Measurements from ENCODE around the gene TUBA4B.

Gene TUBA4B

DNA sequence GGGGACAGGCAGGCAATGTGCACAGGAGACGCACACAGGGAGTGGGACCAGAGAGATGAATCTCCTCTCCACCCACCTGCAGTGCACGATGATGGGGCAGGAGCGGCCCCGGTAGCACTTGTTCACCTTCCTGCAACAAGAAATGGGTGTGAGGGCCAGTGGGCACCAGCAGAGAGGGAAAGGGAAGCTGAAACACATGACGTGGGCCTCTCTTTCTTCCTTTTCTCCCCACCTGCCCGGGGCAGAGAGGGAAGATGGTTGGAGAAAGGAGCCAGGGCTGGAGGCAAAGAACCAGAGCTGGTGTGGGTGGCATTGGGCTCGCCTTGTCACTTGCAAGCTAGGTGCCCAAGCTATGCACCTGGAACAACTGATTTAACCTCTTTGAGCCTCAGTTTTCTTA lies 38.4 kb downstream of the TUBA4B start:
- no peak overlapping the region for H3K27ac ChIP-seq (ENCODE audit: low read depth in 2 of 2, low read length in 2 of 2)

DNA sequence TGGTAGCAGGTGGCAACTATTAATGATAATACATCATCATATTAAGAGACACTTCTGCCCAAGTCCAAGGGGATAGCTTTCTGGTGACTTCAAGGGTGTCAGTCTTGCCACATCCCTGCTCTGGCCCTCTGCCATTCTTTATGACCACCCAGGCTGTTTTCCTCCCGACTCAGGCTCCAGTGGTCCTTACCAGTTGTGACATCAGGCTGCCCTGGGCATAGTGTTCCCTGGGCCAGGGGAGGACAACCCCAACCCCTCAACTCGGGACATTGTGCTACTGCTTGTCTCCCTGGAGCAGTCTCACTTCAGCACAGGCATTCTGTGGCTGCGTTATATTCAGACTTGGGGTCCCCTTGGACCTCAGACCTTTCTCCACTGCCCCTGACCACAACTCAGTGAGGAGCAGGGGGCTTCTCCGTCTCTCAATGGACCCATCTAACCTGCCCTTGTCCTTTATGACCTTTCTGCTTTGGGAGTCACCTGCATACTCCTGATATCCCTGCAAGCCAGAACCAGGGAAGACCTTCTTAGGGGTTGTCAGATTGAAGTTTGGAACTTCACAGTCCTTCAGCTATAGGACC lies 39.0 kb downstream of the TUBA4B start:
- Histone ChIP-seq H3K4me1 (ENCODE audit: control insufficient read depth in 2 of 2, insufficient read depth in 2 of 2, low read length in 2 of 2) (peaks cover 0 to 5% of the 10 kb centered on the region in 2 donors), H3K9me3 (ENCODE audit: control insufficient read depth in 2 of 2, low read length in 2 of 2) (no peaks in the 10 kb centered on the region), H3K9ac (ENCODE audit: low read depth in 1 of 2, low read length in 2 of 2) (no peak overlapping the region), H3K27me3 (ENCODE audit: control insufficient read depth in 2 of 2, insufficient read depth in 2 of 2, low read length in 2 of 2) (peaks cover 0 to 2% of the 10 kb centered on the region in 2 donors), H3K27ac (ENCODE audit: low read depth in 2 of 2, low read length in 2 of 2) (no peak overlapping the region), H3K4me3 (ENCODE audit: low read length in 2 of 2) (no peak overlapping the region), H3K36me3 (ENCODE audit: control insufficient read depth in 2 of 2, insufficient read depth in 2 of 2, low read length in 2 of 2) (no peaks in the 10 kb centered on the region)

More for the DNA sequence above, 38.4 kb downstream of the TUBA4B start:
- no peaks in the 10 kb centered on the region for H3K36me3 ChIP-seq (ENCODE audit: control insufficient read depth in 2 of 2, insufficient read depth in 2 of 2, low read length in 2 of 2)
- H3K9me3 ChIP-seq (ENCODE audit: control insufficient read depth in 2 of 2, low read length in 2 of 2): no peaks in the 10 kb centered on the region
- peaks cover 0 to 5% of the 10 kb centered on the region in 2 donors for H3K4me1 ChIP-seq (ENCODE audit: control insufficient read depth in 2 of 2, insufficient read depth in 2 of 2, low read length in 2 of 2)
- no peak overlapping the region for H3K4me3 ChIP-seq (ENCODE audit: low read length in 2 of 2)
- H3K9ac ChIP-seq (ENCODE audit: low read depth in 1 of 2, low read length in 2 of 2): no peak overlapping the region
- H3K27me3 ChIP-seq (ENCODE audit: control insufficient read depth in 2 of 2, insufficient read depth in 2 of 2, low read length in 2 of 2): peaks cover 0 to 2% of the 10 kb centered on the region in 2 donors

DNA sequence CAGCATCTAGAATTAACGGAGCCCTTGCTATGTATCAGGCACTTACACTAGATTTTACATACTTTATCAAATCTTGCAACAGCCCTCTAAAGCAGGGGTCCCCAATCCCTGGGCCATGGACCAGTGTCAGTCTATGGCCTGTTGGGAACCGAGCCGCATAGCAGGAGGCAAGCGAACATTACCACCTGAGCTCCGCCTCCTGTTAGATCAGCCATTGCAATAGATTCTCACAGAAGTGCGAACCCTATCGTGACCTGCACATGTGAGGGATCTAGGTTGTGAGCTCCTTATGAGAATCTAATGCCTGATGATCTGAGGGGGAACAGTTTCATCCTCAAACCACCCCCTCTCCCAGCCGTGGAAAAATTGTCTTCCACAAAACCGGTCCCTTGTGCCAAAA lies 39.6 kb downstream of the TUBA4B start:
- Histone ChIP-seq H3K9ac (ENCODE audit: low read depth in 1 of 2, low read length in 2 of 2) (no peak overlapping the region), H3K27me3 (ENCODE audit: control insufficient read depth in 2 of 2, insufficient read depth in 2 of 2, low read length in 2 of 2) (peaks cover 0 to 2% of the 10 kb centered on the region in 2 donors), H3K4me1 (ENCODE audit: control insufficient read depth in 2 of 2, insufficient read depth in 2 of 2, low read length in 2 of 2) (peaks cover 0 to 5% of the 10 kb centered on the region in 2 donors), H3K36me3 (ENCODE audit: control insufficient read depth in 2 of 2, insufficient read depth in 2 of 2, low read length in 2 of 2) (no peaks in the 10 kb centered on the region), H3K9me3 (ENCODE audit: control insufficient read depth in 2 of 2, low read length in 2 of 2) (no peaks in the 10 kb centered on the region), H3K4me3 (ENCODE audit: low read length in 2 of 2) (no peak overlapping the region), H3K27ac (ENCODE audit: low read depth in 2 of 2, low read length in 2 of 2) (no peak overlapping the region)

DNA sequence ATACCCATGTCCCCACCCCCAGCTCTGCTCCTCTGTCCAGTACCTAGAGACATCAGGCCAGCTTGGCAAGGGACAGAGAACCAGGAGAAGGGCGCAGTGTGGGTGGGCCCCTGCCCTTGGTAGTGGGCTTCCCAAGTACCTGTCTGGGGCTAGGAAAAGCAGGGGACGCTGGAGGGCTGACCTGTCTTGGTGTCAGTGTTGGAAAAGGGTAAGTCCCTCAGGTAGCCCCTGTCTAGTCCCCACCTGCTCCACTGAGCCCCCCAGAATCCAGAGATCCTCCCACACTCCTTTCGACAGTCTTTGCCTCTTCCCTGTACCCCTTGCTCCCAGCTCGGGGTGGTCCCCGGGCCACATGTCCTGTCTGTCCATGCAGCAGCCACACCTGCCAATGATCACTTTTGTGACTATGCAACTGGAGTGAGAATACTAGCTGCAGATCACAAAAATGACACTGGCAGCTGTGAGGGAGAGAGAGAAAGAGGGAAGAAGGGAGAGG lies 40.7 kb downstream of the TUBA4B start:
- no peak overlapping the region for H3K9ac ChIP-seq (ENCODE audit: low read depth in 1 of 2, low read length in 2 of 2)
- no peaks in the 10 kb centered on the region for H3K9me3 ChIP-seq (ENCODE audit: control insufficient read depth in 2 of 2, low read length in 2 of 2)
- no peak overlapping the region for H3K27ac ChIP-seq (ENCODE audit: low read depth in 2 of 2, low read length in 2 of 2)
- peaks cover 0 to 4% of the 10 kb centered on the region in 2 donors for H3K27me3 ChIP-seq (ENCODE audit: control insufficient read depth in 2 of 2, insufficient read depth in 2 of 2, low read length in 2 of 2)
- H3K4me3 ChIP-seq (ENCODE audit: low read length in 2 of 2): no peak overlapping the region
- H3K4me1 ChIP-seq (ENCODE audit: control insufficient read depth in 2 of 2, insufficient read depth in 2 of 2, low read length in 2 of 2): peaks cover 0 to 6% of the 10 kb centered on the region in 2 donors
- H3K36me3 ChIP-seq (ENCODE audit: control insufficient read depth in 2 of 2, insufficient read depth in 2 of 2, low read length in 2 of 2): no peaks in the 10 kb centered on the region

DNA sequence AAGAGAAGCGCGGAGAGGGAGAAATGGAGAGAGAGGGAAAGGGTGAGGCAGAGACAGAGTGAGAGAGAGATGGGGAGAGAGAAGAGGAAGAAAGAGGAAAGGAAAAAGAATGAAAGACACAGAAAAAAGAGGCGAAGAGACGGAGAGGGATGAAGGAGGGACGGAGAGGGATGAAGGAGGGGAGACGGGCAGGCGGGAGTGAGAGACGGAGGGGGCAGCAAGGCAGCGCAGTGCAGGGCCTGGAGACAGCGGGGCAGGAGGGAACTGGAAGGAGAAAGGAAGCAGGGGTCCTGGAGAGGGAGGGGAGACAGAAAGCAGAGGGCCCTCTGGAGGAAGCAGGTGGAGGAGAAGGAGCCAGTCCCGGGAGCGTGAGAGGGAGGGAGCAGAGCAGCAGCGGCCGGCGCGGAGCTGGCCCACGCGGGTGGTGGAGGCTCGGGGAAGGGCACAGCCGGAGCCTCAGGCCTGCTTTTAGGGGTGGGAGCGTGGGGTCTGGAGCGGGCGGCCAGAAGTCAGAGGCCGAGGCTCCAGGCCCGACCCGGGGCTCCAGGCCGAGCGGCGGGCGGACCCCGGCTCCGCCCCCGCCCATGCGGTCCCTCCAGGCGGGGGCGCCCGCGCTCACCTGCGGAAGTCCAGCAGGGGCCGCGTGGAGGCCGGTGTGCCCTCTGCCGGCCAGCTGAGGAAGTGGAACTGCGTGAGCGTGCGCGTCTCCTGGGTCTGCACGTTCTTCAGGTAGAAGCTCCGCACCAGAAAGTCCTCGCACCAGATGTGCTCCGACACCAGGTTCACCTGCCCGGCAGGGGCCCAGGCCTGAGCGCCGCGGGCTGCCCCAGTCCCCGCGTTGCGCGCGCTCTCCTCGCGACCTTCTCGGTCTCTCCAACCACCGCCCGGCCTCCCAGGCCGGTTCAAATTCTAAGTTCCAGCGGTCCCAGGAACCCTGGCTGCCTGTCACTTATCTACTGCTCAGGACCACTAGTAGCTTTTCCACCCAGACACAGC lies 41.6 kb downstream of the TUBA4B start:
- Histone ChIP-seq H3K4me3 (ENCODE audit: low read length in 2 of 2) (peak overlapping the region; percentile 70 to 73), H3K27ac (ENCODE audit: low read depth in 2 of 2, low read length in 2 of 2) (peak overlapping the region; percentile 6 to 38), H3K4me1 (ENCODE audit: control insufficient read depth in 2 of 2, insufficient read depth in 2 of 2, low read length in 2 of 2) (peaks cover 0 to 9% of the 10 kb centered on the region in 2 donors), H3K27me3 (ENCODE audit: control insufficient read depth in 2 of 2, insufficient read depth in 2 of 2, low read length in 2 of 2) (peaks cover 0 to 4% of the 10 kb centered on the region in 2 donors), H3K9ac (ENCODE audit: low read depth in 1 of 2, low read length in 2 of 2) (peak overlapping the region; percentile 65 to 82), H3K9me3 (ENCODE audit: control insufficient read depth in 2 of 2, low read length in 2 of 2) (no peaks in the 10 kb centered on the region), H3K36me3 (ENCODE audit: control insufficient read depth in 2 of 2, insufficient read depth in 2 of 2, low read length in 2 of 2) (no peaks in the 10 kb centered on the region)

DNA sequence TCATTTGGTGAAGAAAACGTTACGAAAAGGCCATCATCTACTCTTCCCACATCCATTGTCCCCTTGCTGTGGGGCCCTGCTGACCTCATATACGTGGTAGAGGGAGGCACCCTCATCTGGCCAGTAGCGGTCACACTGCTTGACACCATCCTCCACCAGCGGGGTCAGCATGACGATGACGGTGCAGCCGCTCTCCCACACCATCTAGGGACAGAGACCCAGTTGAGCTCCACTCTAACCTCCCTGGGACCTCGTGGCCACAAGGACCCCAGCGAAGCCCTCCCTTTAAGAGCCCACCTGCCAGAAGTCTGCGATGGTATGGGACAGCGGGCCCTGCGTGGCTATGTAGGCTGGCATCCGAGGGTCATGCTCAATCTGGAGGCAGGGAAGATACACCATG lies 43.1 kb downstream of the TUBA4B start:
- Histone ChIP-seq H3K4me3 (ENCODE audit: low read length in 2 of 2) (no peak overlapping the region), H3K27ac (ENCODE audit: low read depth in 2 of 2, low read length in 2 of 2) (no peak overlapping the region), H3K9ac (ENCODE audit: low read depth in 1 of 2, low read length in 2 of 2) (no peak overlapping the region), H3K4me1 (ENCODE audit: control insufficient read depth in 2 of 2, insufficient read depth in 2 of 2, low read length in 2 of 2) (peaks cover 0 to 9% of the 10 kb centered on the region in 2 donors), H3K36me3 (ENCODE audit: control insufficient read depth in 2 of 2, insufficient read depth in 2 of 2, low read length in 2 of 2) (no peaks in the 10 kb centered on the region), H3K9me3 (ENCODE audit: control insufficient read depth in 2 of 2, low read length in 2 of 2) (no peaks in the 10 kb centered on the region), H3K27me3 (ENCODE audit: control insufficient read depth in 2 of 2, insufficient read depth in 2 of 2, low read length in 2 of 2) (peaks cover 7 to 12% of the 10 kb centered on the region in 2 donors)

DNA sequence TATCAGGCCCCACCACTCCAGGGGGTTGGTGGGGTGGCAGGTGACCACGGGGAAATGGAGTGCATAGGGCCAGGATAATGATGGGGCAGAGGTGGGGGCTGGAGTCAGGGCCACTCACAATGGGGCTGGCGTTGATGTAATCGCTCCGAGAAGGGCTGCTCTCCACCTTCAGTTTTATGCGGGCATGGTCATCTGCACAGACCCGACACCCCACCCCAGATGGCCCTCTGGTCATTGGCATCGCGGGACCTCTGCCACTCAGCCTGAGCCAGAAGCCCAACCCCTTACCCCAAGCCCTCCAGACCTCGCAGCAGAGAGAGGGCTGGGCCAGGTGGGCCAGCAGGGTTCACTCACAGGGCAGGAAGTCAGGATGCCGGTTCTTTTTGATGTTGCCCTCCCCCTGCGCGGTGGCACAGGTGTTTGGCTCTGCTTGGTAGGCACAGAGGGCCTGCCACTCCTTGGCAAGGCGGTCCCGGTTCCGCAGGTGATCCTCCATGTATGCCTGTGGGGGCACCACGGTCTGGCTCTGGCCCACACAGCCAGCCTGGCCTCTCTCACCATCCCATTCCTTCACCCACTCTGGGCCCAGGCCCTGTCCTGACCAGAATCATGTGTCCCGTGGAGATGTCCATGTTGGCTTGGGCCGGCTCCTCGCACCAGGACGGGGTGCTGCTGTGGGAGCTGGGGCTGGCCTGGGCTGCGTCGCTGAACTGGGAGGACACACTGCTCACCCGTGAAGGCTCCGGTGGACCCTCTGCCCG lies 43.8 kb downstream of the TUBA4B start:
- Histone ChIP-seq H3K9ac (ENCODE audit: low read depth in 1 of 2, low read length in 2 of 2) (no peak overlapping the region), H3K4me3 (ENCODE audit: low read length in 2 of 2) (no peak overlapping the region), H3K27ac (ENCODE audit: low read depth in 2 of 2, low read length in 2 of 2) (no peak overlapping the region), H3K4me1 (ENCODE audit: control insufficient read depth in 2 of 2, insufficient read depth in 2 of 2, low read length in 2 of 2) (peaks cover 0 to 9% of the 10 kb centered on the region in 2 donors), H3K36me3 (ENCODE audit: control insufficient read depth in 2 of 2, insufficient read depth in 2 of 2, low read length in 2 of 2) (no peaks in the 10 kb centered on the region), H3K9me3 (ENCODE audit: control insufficient read depth in 2 of 2, low read length in 2 of 2) (no peaks in the 10 kb centered on the region), H3K27me3 (ENCODE audit: control insufficient read depth in 2 of 2, insufficient read depth in 2 of 2, low read length in 2 of 2) (peaks cover 13 to 18% of the 10 kb centered on the region in 2 donors)

DNA sequence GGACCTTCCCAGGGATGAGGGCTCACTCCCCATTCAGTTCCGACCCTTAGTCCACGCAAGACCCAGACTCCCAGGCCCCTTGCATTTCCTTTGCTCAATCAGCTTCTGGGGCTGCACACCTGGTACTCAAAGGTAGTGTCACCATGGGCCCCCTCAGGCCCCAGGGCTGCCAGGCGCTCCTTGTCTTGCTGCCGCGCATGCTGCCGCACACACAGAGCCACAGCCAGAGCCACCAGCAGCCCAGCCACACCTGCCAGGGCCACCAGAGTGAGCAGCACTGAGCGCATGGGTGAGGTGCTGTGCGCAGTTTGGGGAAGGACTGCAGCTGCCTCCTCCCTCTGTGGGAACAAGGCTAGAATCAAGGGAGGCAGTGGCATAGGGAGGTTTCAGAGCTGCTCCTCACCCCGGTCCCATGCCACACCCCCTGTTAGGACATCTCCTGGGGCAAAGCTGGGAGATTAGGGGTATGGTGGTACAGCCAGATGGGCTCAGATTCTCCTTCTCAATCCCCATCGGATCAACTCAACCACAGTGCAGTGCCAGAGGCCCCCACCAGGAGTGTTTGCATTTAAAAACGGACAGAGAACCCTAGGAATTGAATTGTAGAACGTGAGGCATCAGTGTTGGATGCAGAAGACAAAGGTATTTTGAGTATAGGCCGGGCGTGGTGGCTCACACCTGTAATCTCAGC lies 44.9 kb downstream of the TUBA4B start:
- Histone ChIP-seq H3K27me3 (ENCODE audit: control insufficient read depth in 2 of 2, insufficient read depth in 2 of 2, low read length in 2 of 2) (peaks cover 22 to 25% of the 10 kb centered on the region in 2 donors), H3K9ac (ENCODE audit: low read depth in 1 of 2, low read length in 2 of 2) (no peak overlapping the region), H3K36me3 (ENCODE audit: control insufficient read depth in 2 of 2, insufficient read depth in 2 of 2, low read length in 2 of 2) (no peaks in the 10 kb centered on the region), H3K4me3 (ENCODE audit: low read length in 2 of 2) (no peak overlapping the region), H3K9me3 (ENCODE audit: control insufficient read depth in 2 of 2, low read length in 2 of 2) (no peaks in the 10 kb centered on the region), H3K27ac (ENCODE audit: low read depth in 2 of 2, low read length in 2 of 2) (no peak overlapping the region), H3K4me1 (ENCODE audit: control insufficient read depth in 2 of 2, insufficient read depth in 2 of 2, low read length in 2 of 2) (peaks cover 0 to 9% of the 10 kb centered on the region in 2 donors)

DNA sequence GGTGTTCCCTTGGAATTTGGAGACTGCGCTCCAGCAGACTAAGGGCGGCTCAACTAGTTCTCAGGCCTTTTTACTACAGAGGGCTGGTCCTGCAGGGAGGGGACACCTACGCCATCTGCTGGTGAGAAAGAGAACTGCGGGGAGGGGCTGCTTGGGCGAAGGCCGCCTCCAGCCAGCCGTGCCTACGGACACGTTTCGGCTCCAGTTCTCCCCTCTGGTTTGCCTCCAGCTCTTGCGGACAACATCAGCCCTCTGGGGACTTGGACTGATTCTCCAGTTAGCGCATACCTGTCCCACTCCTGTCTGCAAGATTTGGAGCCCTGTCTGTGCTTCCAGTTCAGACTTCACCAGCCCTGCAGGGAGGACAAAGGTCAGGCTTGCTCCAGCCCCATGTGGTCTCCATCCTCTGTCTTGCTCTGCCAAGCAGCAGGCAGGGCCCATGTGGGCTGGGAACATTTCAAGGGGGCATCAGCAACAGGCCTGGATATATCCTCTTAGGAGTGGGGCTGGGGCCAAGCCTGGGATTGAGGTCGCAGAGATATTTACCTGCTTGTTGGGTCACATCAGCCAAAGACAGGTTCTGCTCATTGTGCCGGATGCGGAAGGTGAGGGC lies 45.8 kb downstream of the TUBA4B start:
- no peaks in the 10 kb centered on the region for H3K36me3 ChIP-seq (ENCODE audit: control insufficient read depth in 2 of 2, insufficient read depth in 2 of 2, low read length in 2 of 2)
- H3K27me3 ChIP-seq (ENCODE audit: control insufficient read depth in 2 of 2, insufficient read depth in 2 of 2, low read length in 2 of 2): peaks cover 28 to 31% of the 10 kb centered on the region in 2 donors
- H3K4me1 ChIP-seq (ENCODE audit: control insufficient read depth in 2 of 2, insufficient read depth in 2 of 2, low read length in 2 of 2): peaks cover 0 to 9% of the 10 kb centered on the region in 2 donors
- H3K4me3 ChIP-seq (ENCODE audit: low read length in 2 of 2): peak overlapping the region; percentile 19 to 42
- no peaks in the 10 kb centered on the region for H3K9me3 ChIP-seq (ENCODE audit: control insufficient read depth in 2 of 2, low read length in 2 of 2)
- H3K9ac ChIP-seq (ENCODE audit: low read depth in 1 of 2, low read length in 2 of 2): no peak overlapping the region
- no peak overlapping the region for H3K27ac ChIP-seq (ENCODE audit: low read depth in 2 of 2, low read length in 2 of 2)

All from mucosa of rectum (tissue), 2 donors.